ENCODE results near the gene TUBGCP3.

DNA sequence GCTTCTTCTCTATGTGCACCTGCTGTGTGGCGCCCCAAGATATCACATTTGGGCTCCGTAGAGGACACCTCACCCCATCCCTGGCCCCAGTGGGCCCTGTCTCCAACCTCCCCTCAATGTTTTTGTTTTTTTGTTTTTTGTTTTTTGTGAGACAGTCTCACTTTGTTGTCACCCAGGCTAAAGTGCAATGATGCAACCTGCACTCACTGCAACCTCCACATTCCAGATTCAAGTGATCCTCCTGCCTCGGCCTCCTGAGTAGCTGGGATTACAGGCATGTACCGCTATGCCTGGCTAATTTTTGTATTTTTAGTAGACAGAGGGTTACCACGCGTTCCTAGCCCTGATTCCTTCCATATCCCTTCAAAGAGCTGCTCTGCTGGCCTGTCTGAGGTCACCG is 26.9 kb upstream of the TUBGCP3 start:
- TF ChIP-seq, protein P1, sequence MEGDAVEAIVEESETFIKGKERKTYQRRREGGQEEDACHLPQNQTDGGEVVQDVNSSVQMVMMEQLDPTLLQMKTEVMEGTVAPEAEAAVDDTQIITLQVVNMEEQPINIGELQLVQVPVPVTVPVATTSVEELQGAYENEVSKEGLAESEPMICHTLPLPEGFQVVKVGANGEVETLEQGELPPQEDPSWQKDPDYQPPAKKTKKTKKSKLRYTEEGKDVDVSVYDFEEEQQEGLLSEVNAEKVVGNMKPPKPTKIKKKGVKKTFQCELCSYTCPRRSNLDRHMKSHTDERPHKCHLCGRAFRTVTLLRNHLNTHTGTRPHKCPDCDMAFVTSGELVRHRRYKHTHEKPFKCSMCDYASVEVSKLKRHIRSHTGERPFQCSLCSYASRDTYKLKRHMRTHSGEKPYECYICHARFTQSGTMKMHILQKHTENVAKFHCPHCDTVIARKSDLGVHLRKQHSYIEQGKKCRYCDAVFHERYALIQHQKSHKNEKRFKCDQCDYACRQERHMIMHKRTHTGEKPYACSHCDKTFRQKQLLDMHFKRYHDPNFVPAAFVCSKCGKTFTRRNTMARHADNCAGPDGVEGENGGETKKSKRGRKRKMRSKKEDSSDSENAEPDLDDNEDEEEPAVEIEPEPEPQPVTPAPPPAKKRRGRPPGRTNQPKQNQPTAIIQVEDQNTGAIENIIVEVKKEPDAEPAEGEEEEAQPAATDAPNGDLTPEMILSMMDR (IDR thresholded peaks at IDR 0.05; ENCODE audit: insufficient read depth, low read depth, low read length): no peak
- TF ChIP-seq EZH2 (IDR thresholded peaks at IDR 0.05; ENCODE audit: insufficient read depth, low read length): no peak
